HepG2 (cell line): ENCODE data around the gene SLC28A1. TPM values are rescaled to one million over a fixed set of nuclear protein-coding genes. Genes with fewer than 3 reads are reported as not detected.

Experiments
- ATAC-seq: fragments of 200-7000 bp; cut with Tn5 transposase; 3 replicates; pipeline ENCODE4 v1.9.1; 2020; ENCODE audit warnings: mild to moderate bottlenecking, moderate library complexity
- BruUV-seq: library from RNA; stranded (reverse); fragments of 400-500 nt; replicated peaks from 2 replicates; lab custom pipeline; 2021; lab: Mats Ljungman, UMichigan
- CTCF ChIA-PET: fragments of 300-600 bp; formaldehyde crosslinking; extraction: SDS; loops from one replicate; lab custom pipeline; 2021; ENCODE audit warnings: low total read pairs, inconsistent platforms, low intra/inter-chr PET ratio; lab: Yijun Ruan, JAX
- POLR2A ChIA-PET: fragments of 350-600 bp; sonication (Branson Sonifier 250); formaldehyde crosslinking; loops from one replicate; lab custom pipeline; 2020; ENCODE audit warnings: antibody characterized with exemption, inconsistent platforms; lab: Yijun Ruan, JAX
- DNase-seq: peaks from one replicate; pipeline ENCODE4 v3.0.0-alpha.2; 2015; ENCODE audit warnings: low spot score
- FAIRE-seq: peaks from 3 replicates; lab custom pipeline; 2011; peaks lifted over from hg19 to GRCh38; lab: Jason Lieb, UNC
- H2AFZ ChIP-seq: one replicate; pipeline ENCODE4 v1.6.1; 2011; ENCODE audit warnings: low read length, inconsistent platforms
- H3K27ac ChIP-seq: fragments of 300-600 bp; 3 replicates; pipeline ENCODE4 v1.8.0; 2011; ENCODE audit warnings: mixed run types, mild to moderate bottlenecking, mixed read lengths, low read length, inconsistent platforms; ENCODE audit not compliant: insufficient read depth; ENCODE audit errors: extremely low read length
- H3K27me3 ChIP-seq, 2 experiments: fragments of 200-600 bp in 1 of 2; 2 replicates in 1 of 2; 3 replicates in 1 of 2; pipeline versions ENCODE4 v1.6.0 to v1.8.0; 2011; ENCODE audit warnings: low read length in 2 of 2, mild to moderate bottlenecking in 2 of 2, moderate library complexity in 2 of 2, inconsistent platforms in 1 of 2; ENCODE audit not compliant: insufficient read depth in 2 of 2, control insufficient read depth in 1 of 2
- H3K36me3 ChIP-seq, 2 experiments: fragments of 200-600 bp in 1 of 2; replicated peaks in 1 of 2; 2 replicates in 1 of 2; 3 replicates in 1 of 2; pipeline versions ENCODE4 v1.5.1 to v1.8.0; 2011; ENCODE audit warnings: low read length in 2 of 2, inconsistent platforms in 1 of 2; ENCODE audit not compliant: insufficient read depth in 2 of 2, control insufficient read depth in 1 of 2
- H3K4me1 ChIP-seq: 2 replicates; pipeline ENCODE4 v1.5.1; 2012; ENCODE audit warnings: low read length, inconsistent platforms; ENCODE audit not compliant: insufficient read depth
- H3K4me2 ChIP-seq: 2 replicates; pipeline ENCODE4 v1.6.0; 2011; ENCODE audit warnings: low read depth, low read length, inconsistent platforms
- H3K4me3 ChIP-seq, 3 experiments: fragments of 200-600 bp in 1 of 3; sonication (generic), shearing (Covaris generic) in 1 of 3; replicated peaks in 1 of 3; 2 replicates each; pipeline ENCODE4 v1.5.1; 2011 to 2016; ENCODE audit warnings: low read length in 3 of 3, inconsistent platforms in 2 of 3, low read depth in 2 of 3, mild to moderate bottlenecking in 2 of 3, control low read depth in 1 of 3, mixed read lengths in 1 of 3; ENCODE audit not compliant: insufficient read depth in 1 of 3
- H3K79me2 ChIP-seq: one replicate; pipeline ENCODE4 v1.6.1; 2011; ENCODE audit warnings: low read length, inconsistent platforms; ENCODE audit not compliant: insufficient read depth
- H3K9ac ChIP-seq: 2 replicates; pipeline ENCODE4 v1.6.0; 2011; ENCODE audit warnings: mild to moderate bottlenecking, low read depth, low read length, inconsistent platforms; ENCODE audit not compliant: insufficient read depth
- H3K9me3 ChIP-seq: 2 replicates; pipeline ENCODE4 v1.5.1; 2012; ENCODE audit warnings: mild to moderate bottlenecking, low read length
- H4K20me1 ChIP-seq: 2 replicates; pipeline ENCODE4 v1.6.0; 2011; ENCODE audit warnings: inconsistent platforms, mild to moderate bottlenecking, low read length, moderate library complexity; ENCODE audit not compliant: insufficient read depth
- CHD4 ChIP-seq: fragments of 200-600 bp; sonication (generic); IDR thresholded peaks from 2 replicates; pipeline ENCODE4 v1.7.0; 2017; ENCODE audit warnings: mild to moderate bottlenecking, low read length, borderline replicate concordance
- CREM ChIP-seq, 2 experiments: sonication (generic) in 1 of 2; formaldehyde crosslinking in 1 of 2; IDR thresholded peaks; 2 replicates each; pipeline versions ENCODE4 v1.4.0 to v1.6.1; 2016 to 2020; ENCODE audit warnings: antibody characterized with exemption in 1 of 2, mild to moderate bottlenecking in 1 of 2, missing genetic modification reagents in 1 of 2
- KDM6A ChIP-seq: IDR thresholded peaks from 2 replicates; pipeline ENCODE4 v1.6.1; 2016; ENCODE audit warnings: low read depth
- LCORL ChIP-seq, 2 experiments: fragments of 450-650 bp in 1 of 2; sonication (generic) in 1 of 2; formaldehyde crosslinking in 1 of 2; IDR thresholded peaks; 2 replicates each; pipeline versions ENCODE4 v1.5.0 to v1.6.1; 2017 to 2020; ENCODE audit warnings: antibody characterized with exemption in 1 of 2, missing genetic modification reagents in 1 of 2
- MTERF4 ChIP-seq: sonication (generic); formaldehyde crosslinking; IDR thresholded peaks from 2 replicates; pipeline ENCODE4 v1.8.0; 2023; ENCODE audit warnings: mild to moderate bottlenecking, missing genetic modification reagents
- POGZ ChIP-seq: sonication (generic); formaldehyde crosslinking; IDR thresholded peaks from 2 replicates; pipeline ENCODE4 v1.4.0; 2020; ENCODE audit warnings: mild to moderate bottlenecking, missing genetic modification reagents
- SAFB2 ChIP-seq: sonication (generic); formaldehyde crosslinking; IDR thresholded peaks from 2 replicates; pipeline ENCODE4 v1.5.1; 2020; ENCODE audit warnings: missing genetic modification reagents, low read depth, mild to moderate bottlenecking, borderline replicate concordance
- ZMYM2 ChIP-seq: sonication (generic); formaldehyde crosslinking; IDR thresholded peaks from 2 replicates; pipeline ENCODE4 v1.8.0; 2022; ENCODE audit warnings: mild to moderate bottlenecking, missing genetic modification reagents
- ZMYM3 ChIP-seq: sonication (generic); formaldehyde crosslinking; IDR thresholded peaks from 2 replicates; pipeline ENCODE4 v1.5.1; 2020; ENCODE audit warnings: mild to moderate bottlenecking, missing genetic modification reagents
- ZNF33B ChIP-seq: sonication (generic); formaldehyde crosslinking; IDR thresholded peaks from 2 replicates; pipeline ENCODE4 v1.5.1; 2020; ENCODE audit warnings: mild to moderate bottlenecking, missing genetic modification reagents
- WGBS: methylation state at CpG from one replicate; pipeline ENCODE4 v1.1.6; 2017; ENCODE audit warnings: low lambda C conversion rate; 5-methylcytosine and 5-hydroxymethylcytosine counted together
- in situ Hi-C: cut with HindIII; loops from 2 replicates; pipeline ENCODE4 v1.10.0; 2017; ENCODE audit warnings: low pct_unique_long_range_greater_than_20kb; ENCODE audit not compliant: extremely low pct_ligation_motif_present
- intact Hi-C: fragments of 100-400 bp; cut with micrococcal nuclease; formaldehyde crosslinking; loops from one replicate; pipeline ENCODE4 v1.10.0; 2022; ENCODE audit not compliant: unreplicated experiment
- polyA plus RNA-seq, 8 experiments: library from polyadenylated mRNA; depleted of rRNA in 3 of 8; stranded (reverse) in 7 of 8; unstranded in 1 of 8; fragments of >200 nt; fragmentation: Illumina TruSeq in 4 of 8; extraction: Trizol in 4 of 8; gene quantifications; 2 replicates each; pipeline versions ENCODE4 v1.2.1 to v1.2.3, GENCODE V29; 2011 to 2016; ENCODE audit warnings: low read depth in 4 of 8, missing spikeins in 1 of 8, mixed read lengths in 1 of 8; ENCODE audit not compliant: insufficient read depth in 1 of 8
- total RNA-seq, 5 experiments: library from RNA; depleted of rRNA; stranded (reverse); fragments of >200 nt; fragmentation: Illumina TruSeq; extraction: Trizol; gene quantifications; 2 replicates each; pipeline ENCODE4 v1.2.3, GENCODE V29; 2016; ENCODE audit warnings: low read depth in 1 of 5
- TF ChIP-seq, protein P1 (sequence below): sonication (generic); formaldehyde crosslinking; IDR thresholded peaks from 2 replicates; pipeline ENCODE4 v1.8.1; 2023; ENCODE audit warnings: mild to moderate bottlenecking, missing genetic modification reagents
- TF ChIP-seq, protein P2 (sequence below): sonication (generic); formaldehyde crosslinking; IDR thresholded peaks from 2 replicates; pipeline ENCODE4 v1.4.0; 2020; ENCODE audit warnings: missing genetic modification reagents

Gene SLC28A1
- total and polyA plus RNA-seq, 2 of the 13 experiments (the other 11 are each of a cell fraction or from before 2014, with no cell fraction given): 0.31 to 5.8 TPM

DNA sequence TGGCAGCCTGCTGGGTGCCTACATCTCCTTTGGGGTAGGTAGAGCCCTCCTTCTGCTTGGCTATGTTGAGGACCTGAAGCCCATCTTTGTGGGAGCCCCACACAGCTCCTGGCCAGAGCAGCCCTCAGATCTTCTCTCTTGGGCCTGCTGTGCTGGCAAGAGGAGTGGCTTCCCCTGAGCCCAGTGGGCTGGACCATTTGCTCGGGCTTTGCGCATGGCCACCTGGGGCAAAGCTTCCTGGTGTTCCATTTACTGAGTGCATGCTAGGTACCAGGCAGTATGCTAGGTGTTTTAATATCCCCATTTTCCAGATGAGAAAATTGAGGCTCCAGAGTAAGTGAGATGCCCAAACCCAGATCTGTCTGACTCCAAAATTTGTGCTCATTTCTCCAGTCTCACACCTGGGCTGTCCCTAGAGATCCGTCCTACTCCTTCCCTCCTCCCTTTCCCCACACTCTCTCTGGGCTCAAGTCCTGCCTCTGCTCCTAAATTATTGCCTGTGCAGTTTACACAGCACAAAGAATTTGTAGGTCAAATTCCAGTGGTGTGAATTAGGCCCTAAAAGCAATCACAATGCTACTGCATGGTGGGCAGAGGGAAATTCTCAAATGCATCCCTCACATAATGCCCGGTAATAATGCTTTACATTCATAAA lies 39.7 kb downstream of the SLC28A1 start:
- H3K79me2 ChIP-seq: no peaks in the 10 kb centered on the region
- FAIRE-seq (no peak), DNase-seq (no peak), ATAC-seq (no peak)
- BruUV-seq: no TSS peak
- H4K20me1 ChIP-seq: no peaks in the 10 kb centered on the region
- POLR2A ChIA-PET: no interaction called here
- WGBS: 66% methylated on average over 4 of the region's 4 CpGs
- intact Hi-C loops (no loop called here), in situ Hi-C loops (loop anchor here (10.0 kb wide), 2 partner anchors 269 to 329 kb away; partner anchors contain the start of genes NMB and WDR73)
- H3K4me1 ChIP-seq: peaks cover 32% of the 10 kb centered on the region
- no peak overlapping the region for H3K4me3 ChIP-seq
- no peak overlapping the region for H3K9ac ChIP-seq
- no peaks in the 10 kb centered on the region; a peak in 2 of 5 replicates for H3K27me3 ChIP-seq
- no peak overlapping the region for H2AFZ ChIP-seq
- no peaks in the 10 kb centered on the region for H3K36me3 ChIP-seq
- no peaks in the 10 kb centered on the region for H3K9me3 ChIP-seq
- H3K4me2 ChIP-seq: peak overlapping the region; percentile 18; the same call in 1 of the 2 replicates
- CTCF ChIA-PET: no interaction called here
- H3K27ac ChIP-seq: no peak overlapping the region
- TF ChIP-seq SAFB2 (CRISPR knock-in tag): no peak
- TF ChIP-seq CREM (IDR thresholded peaks at IDR 0.05): no peak
- no peak for TF ChIP-seq CREM (CRISPR knock-in tag; IDR thresholded peaks at IDR 0.05)
- TF ChIP-seq POGZ (CRISPR knock-in tag): no peak
- TF ChIP-seq ZMYM2 (CRISPR knock-in tag): no peak
- TF ChIP-seq, protein P1, sequence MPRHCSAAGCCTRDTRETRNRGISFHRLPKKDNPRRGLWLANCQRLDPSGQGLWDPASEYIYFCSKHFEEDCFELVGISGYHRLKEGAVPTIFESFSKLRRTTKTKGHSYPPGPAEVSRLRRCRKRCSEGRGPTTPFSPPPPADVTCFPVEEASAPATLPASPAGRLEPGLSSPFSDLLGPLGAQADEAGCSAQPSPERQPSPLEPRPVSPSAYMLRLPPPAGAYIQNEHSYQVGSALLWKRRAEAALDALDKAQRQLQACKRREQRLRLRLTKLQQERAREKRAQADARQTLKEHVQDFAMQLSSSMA (CRISPR knock-in tag): no peak
- TF ChIP-seq ZMYM3 (CRISPR knock-in tag): peak; percentile 83
- TF ChIP-seq CHD4: peak; percentile 75; the same call in 1 of the 2 replicates
- TF ChIP-seq KDM6A (CRISPR knock-in tag): no peak
- TF ChIP-seq ZNF33B: no peak
- TF ChIP-seq, protein P2, sequence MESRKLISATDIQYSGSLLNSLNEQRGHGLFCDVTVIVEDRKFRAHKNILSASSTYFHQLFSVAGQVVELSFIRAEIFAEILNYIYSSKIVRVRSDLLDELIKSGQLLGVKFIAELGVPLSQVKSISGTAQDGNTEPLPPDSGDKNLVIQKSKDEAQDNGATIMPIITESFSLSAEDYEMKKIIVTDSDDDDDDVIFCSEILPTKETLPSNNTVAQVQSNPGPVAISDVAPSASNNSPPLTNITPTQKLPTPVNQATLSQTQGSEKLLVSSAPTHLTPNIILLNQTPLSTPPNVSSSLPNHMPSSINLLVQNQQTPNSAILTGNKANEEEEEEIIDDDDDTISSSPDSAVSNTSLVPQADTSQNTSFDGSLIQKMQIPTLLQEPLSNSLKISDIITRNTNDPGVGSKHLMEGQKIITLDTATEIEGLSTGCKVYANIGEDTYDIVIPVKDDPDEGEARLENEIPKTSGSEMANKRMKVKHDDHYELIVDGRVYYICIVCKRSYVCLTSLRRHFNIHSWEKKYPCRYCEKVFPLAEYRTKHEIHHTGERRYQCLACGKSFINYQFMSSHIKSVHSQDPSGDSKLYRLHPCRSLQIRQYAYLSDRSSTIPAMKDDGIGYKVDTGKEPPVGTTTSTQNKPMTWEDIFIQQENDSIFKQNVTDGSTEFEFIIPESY (CRISPR knock-in tag): no peak
- no peak for TF ChIP-seq LCORL (IDR thresholded peaks at IDR 0.05)
- peak; percentile 50; the same call in 1 of the 2 replicates for TF ChIP-seq LCORL (CRISPR knock-in tag; IDR thresholded peaks at IDR 0.05)
- no peak for TF ChIP-seq MTERF4 (CRISPR knock-in tag)
